ENCODE results near the gene LRRC9.

GRCh38 chr14:59939828-59940227 lies 19.9 kb downstream of the LRRC9 start:
- TF ChIP-seq, protein P1, sequence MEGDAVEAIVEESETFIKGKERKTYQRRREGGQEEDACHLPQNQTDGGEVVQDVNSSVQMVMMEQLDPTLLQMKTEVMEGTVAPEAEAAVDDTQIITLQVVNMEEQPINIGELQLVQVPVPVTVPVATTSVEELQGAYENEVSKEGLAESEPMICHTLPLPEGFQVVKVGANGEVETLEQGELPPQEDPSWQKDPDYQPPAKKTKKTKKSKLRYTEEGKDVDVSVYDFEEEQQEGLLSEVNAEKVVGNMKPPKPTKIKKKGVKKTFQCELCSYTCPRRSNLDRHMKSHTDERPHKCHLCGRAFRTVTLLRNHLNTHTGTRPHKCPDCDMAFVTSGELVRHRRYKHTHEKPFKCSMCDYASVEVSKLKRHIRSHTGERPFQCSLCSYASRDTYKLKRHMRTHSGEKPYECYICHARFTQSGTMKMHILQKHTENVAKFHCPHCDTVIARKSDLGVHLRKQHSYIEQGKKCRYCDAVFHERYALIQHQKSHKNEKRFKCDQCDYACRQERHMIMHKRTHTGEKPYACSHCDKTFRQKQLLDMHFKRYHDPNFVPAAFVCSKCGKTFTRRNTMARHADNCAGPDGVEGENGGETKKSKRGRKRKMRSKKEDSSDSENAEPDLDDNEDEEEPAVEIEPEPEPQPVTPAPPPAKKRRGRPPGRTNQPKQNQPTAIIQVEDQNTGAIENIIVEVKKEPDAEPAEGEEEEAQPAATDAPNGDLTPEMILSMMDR (conservative IDR thresholded peaks at IDR 0.05): no peak
- no peak for TF ChIP-seq EZH2 (IDR thresholded peaks at IDR 0.05; ENCODE audit: low read depth)

All from PC-9 (cell line).